H9 (cell line): ENCODE measurements around the gene DAPK2. TPM values are rescaled to one million over a fixed set of nuclear protein-coding genes. Genes with fewer than 3 reads are reported as not detected.
A peak's percentile ranks its signal among the peaks of the same experiment; 100 is the strongest.

Source experiments
- DNase-seq: peaks from one replicate; pipeline ENCODE4 v3.0.0-alpha.2; 2017
- H2AFZ ChIP-seq: one replicate; pipeline ENCODE4 v1.6.1; 2013; ENCODE audit warnings: mild to moderate bottlenecking, low read length, control low read depth, moderate library complexity
- H2AK5ac ChIP-seq: 2 replicates; pipeline ENCODE4 v1.6.1; 2013; ENCODE audit warnings: low read length, control low read depth, mixed read lengths; ENCODE audit not compliant: insufficient read length
- H2BK120ac ChIP-seq: one replicate; pipeline ENCODE4 v1.6.1; 2013; ENCODE audit warnings: low read depth, mild to moderate bottlenecking, low read length, control low read depth, inconsistent platforms; ENCODE audit not compliant: poor library complexity, severe bottlenecking
- H2BK12ac ChIP-seq: 2 replicates; pipeline ENCODE4 v1.6.1; 2013; ENCODE audit warnings: low read length, control low read depth, mixed read lengths, low read depth; ENCODE audit not compliant: insufficient read length
- H2BK15ac ChIP-seq: 2 replicates; pipeline ENCODE4 v1.6.1; 2013; ENCODE audit warnings: low read depth, low read length, control low read depth
- H2BK20ac ChIP-seq: one replicate; pipeline ENCODE4 v1.6.1; 2013; ENCODE audit warnings: low read depth, mild to moderate bottlenecking, low read length, control low read depth, inconsistent platforms; ENCODE audit not compliant: poor library complexity, severe bottlenecking
- H2BK5ac ChIP-seq: 2 replicates; pipeline ENCODE4 v1.6.1; 2013; ENCODE audit warnings: low read length, control low read depth, mixed read lengths; ENCODE audit not compliant: insufficient read length
- H3K14ac ChIP-seq: 2 replicates; pipeline ENCODE4 v1.6.1; 2013; ENCODE audit warnings: low read length, control low read depth; ENCODE audit not compliant: insufficient read depth
- H3K18ac ChIP-seq: 2 replicates; pipeline ENCODE4 v1.6.1; 2013; ENCODE audit warnings: low read depth, mild to moderate bottlenecking, mixed read lengths, low read length, control low read depth; ENCODE audit not compliant: insufficient read length
- H3K23ac ChIP-seq: 2 replicates; pipeline ENCODE4 v1.6.1; 2013; ENCODE audit warnings: low read length, control low read depth, mixed read lengths, low read depth; ENCODE audit not compliant: insufficient read length
- H3K23me2 ChIP-seq: 2 replicates; pipeline ENCODE4 v1.6.1; 2013; ENCODE audit warnings: low read depth, mild to moderate bottlenecking, mixed read lengths, low read length, control low read depth; ENCODE audit not compliant: insufficient read length, poor library complexity, severe bottlenecking
- H3K27ac ChIP-seq: 2 replicates; pipeline ENCODE4 v1.5.1; 2013; ENCODE audit warnings: low read length, control low read depth, mixed read lengths, low read depth; ENCODE audit not compliant: insufficient read length
- H3K27me3 ChIP-seq: 2 replicates; pipeline ENCODE4 v1.6.1; 2013; ENCODE audit warnings: low read length, control low read depth, inconsistent platforms; ENCODE audit not compliant: insufficient read depth
- H3K4ac ChIP-seq: 2 replicates; pipeline ENCODE4 v1.6.1; 2013; ENCODE audit warnings: low read depth, mild to moderate bottlenecking, control low read depth, inconsistent platforms, low read length, moderate library complexity
- H3K4me1 ChIP-seq: 2 replicates; pipeline ENCODE4 v1.6.1; 2013; ENCODE audit warnings: low read length, control low read depth, inconsistent platforms; ENCODE audit not compliant: insufficient read depth
- H3K4me2 ChIP-seq: 2 replicates; pipeline ENCODE4 v1.6.1; 2013; ENCODE audit warnings: low read length, control low read depth, mixed read lengths; ENCODE audit not compliant: insufficient read length, insufficient read depth
- H3K56ac ChIP-seq: 2 replicates; pipeline ENCODE4 v1.6.1; 2013; ENCODE audit warnings: low read depth, mild to moderate bottlenecking, mixed read lengths, low read length, control low read depth; ENCODE audit not compliant: insufficient read length
- H3K79me1 ChIP-seq: 2 replicates; pipeline ENCODE4 v1.6.1; 2013; ENCODE audit warnings: low read depth, mild to moderate bottlenecking, moderate library complexity, low read length, control low read depth, inconsistent platforms; ENCODE audit not compliant: insufficient read depth, poor library complexity, severe bottlenecking
- H3K79me2 ChIP-seq: 2 replicates; pipeline ENCODE4 v1.6.1; 2013; ENCODE audit warnings: low read length, control low read depth, inconsistent platforms; ENCODE audit not compliant: insufficient read depth
- H3K9ac ChIP-seq: 2 replicates; pipeline ENCODE4 v1.6.1; 2013; ENCODE audit warnings: low read length, control low read depth, mixed read lengths; ENCODE audit not compliant: insufficient read length; ENCODE audit errors: extremely low read depth
- H3K9me3 ChIP-seq: one replicate; pipeline ENCODE4 v1.6.1; 2013; ENCODE audit warnings: low read depth, low read length, inconsistent platforms; ENCODE audit not compliant: control insufficient read depth
- H3T11ph ChIP-seq: one replicate; pipeline ENCODE4 v1.6.1; 2013; ENCODE audit warnings: mild to moderate bottlenecking, low read length, control low read depth, inconsistent platforms
- H4K20me1 ChIP-seq: one replicate; pipeline ENCODE4 v1.6.1; 2013; ENCODE audit not compliant: control insufficient read depth, insufficient read length, insufficient read depth
- H4K5ac ChIP-seq: 2 replicates; pipeline ENCODE4 v1.6.1; 2013; ENCODE audit warnings: low read depth, mild to moderate bottlenecking, mixed read lengths, low read length, control low read depth; ENCODE audit not compliant: insufficient read length
- H4K8ac ChIP-seq: replicated peaks from 2 replicates; pipeline ENCODE4 v1.6.1; 2013; ENCODE audit warnings: low read length, control low read depth, mixed read lengths, low read depth; ENCODE audit not compliant: insufficient read length
- H4K91ac ChIP-seq: 2 replicates; pipeline ENCODE4 v1.6.1; 2013; ENCODE audit warnings: low read depth, mild to moderate bottlenecking, moderate library complexity, mixed read lengths, low read length, control low read depth; ENCODE audit not compliant: insufficient read length
- H3K27ac Mint-ChIP-seq, 3 experiments: 2 replicates in 2 of 3; 3 replicates in 1 of 3; pipeline ENCODE4 v1.8.0; 2020 to 2021; ENCODE audit warnings: mixed read lengths in 3 of 3, mild to moderate bottlenecking in 1 of 3, moderate library complexity in 1 of 3
- H3K27me3 Mint-ChIP-seq: 2 replicates; pipeline ENCODE4 v1.8.0; 2021; ENCODE audit warnings: low read depth, mild to moderate bottlenecking, moderate library complexity, mixed read lengths
- H3K36me3 Mint-ChIP-seq, 3 experiments: 2 replicates in 2 of 3; 3 replicates in 1 of 3; pipeline ENCODE4 v1.8.0; 2020 to 2021; ENCODE audit warnings: low read depth in 3 of 3, mixed read lengths in 3 of 3; ENCODE audit not compliant: insufficient read depth in 1 of 3
- H3K4me1 Mint-ChIP-seq, 2 experiments: 2 replicates each; pipeline ENCODE4 v1.8.0; 2020; ENCODE audit warnings: mixed read lengths in 2 of 2
- H3K4me3 Mint-ChIP-seq, 2 experiments: 2 replicates in 1 of 2; 3 replicates in 1 of 2; pipeline ENCODE4 v1.8.0; 2020 to 2021; ENCODE audit warnings: mild to moderate bottlenecking in 2 of 2, mixed read lengths in 2 of 2, moderate library complexity in 1 of 2
- H3K9me3 Mint-ChIP-seq, 2 experiments: 2 replicates in 1 of 2; 3 replicates in 1 of 2; pipeline ENCODE4 v1.8.0; 2020; ENCODE audit warnings: mild to moderate bottlenecking in 2 of 2, mixed read lengths in 2 of 2, moderate library complexity in 1 of 2
- total RNA-seq: library from RNA; stranded (reverse); gene quantifications from 2 replicates; pipeline ENCODE4 v1.2.1, GENCODE V29; 2021
- TF ChIP-seq, protein P1 (sequence below): fragments of 200-600 bp; sonication (generic); conservative IDR thresholded peaks from 3 replicates; pipeline ENCODE4 v1.8.0; 2021; ENCODE audit warnings: antibody characterized with exemption, mild to moderate bottlenecking

The DAPK2 gene
- total RNA-seq, 1 experiment from 2014 or later, result 3.5 TPM

DNA sequence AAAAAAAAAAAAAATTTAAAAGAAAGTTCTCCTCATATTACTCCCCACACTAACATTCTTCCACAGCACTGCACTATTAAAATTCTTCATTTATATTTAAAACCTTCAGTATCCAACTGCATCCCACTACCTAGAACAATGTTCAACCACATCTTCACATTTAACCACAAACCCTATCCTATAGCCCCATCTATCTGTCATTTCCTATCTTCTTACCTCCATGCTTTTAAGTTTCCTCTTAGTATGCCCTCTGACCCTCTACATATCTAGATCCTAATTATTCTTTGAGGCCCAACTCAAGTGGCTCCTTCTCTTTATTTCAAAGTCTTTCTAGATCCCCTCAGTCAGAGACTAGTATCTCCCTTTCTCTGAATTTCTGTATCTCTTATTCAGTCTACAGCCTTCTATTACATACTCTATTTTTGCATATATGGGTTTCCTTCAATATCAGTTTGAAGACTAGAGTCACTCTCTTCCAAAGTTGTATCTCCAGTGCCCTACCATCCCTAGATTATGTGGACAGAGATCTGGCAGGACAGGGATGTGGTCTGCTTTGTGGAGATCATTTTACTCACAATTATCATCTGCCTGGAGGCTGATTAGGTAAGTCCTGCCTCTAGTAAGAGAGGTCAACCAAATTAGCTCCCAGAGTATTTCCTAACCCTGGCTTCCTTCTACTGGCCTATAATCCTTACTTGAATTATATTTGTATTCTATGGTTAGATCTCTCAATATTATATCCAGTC, 46.0 kb upstream of the DAPK2 start:
- no peak overlapping the region for H3K9ac ChIP-seq
- Mint-ChIP-seq H3K27me3 (no peaks in the 10 kb centered on the region), H3K36me3 (peaks cover 25 to 31% (median 28%) of the 10 kb centered on the region in 3 experiments), H3K9me3 (no peaks in the 10 kb centered on the region), H3K4me3 (peak overlapping the region; percentile 99), H3K27ac (peak overlapping the region in 2 of 3 experiments; percentile 99 to 100; a peak in 3 of 7 replicates), H3K4me1 (peaks cover 26 to 36% of the 10 kb centered on the region in 2 experiments)
- no peak overlapping the region for H2BK20ac ChIP-seq
- H2BK15ac ChIP-seq, result no peak overlapping the region
- TF ChIP-seq, protein P1, sequence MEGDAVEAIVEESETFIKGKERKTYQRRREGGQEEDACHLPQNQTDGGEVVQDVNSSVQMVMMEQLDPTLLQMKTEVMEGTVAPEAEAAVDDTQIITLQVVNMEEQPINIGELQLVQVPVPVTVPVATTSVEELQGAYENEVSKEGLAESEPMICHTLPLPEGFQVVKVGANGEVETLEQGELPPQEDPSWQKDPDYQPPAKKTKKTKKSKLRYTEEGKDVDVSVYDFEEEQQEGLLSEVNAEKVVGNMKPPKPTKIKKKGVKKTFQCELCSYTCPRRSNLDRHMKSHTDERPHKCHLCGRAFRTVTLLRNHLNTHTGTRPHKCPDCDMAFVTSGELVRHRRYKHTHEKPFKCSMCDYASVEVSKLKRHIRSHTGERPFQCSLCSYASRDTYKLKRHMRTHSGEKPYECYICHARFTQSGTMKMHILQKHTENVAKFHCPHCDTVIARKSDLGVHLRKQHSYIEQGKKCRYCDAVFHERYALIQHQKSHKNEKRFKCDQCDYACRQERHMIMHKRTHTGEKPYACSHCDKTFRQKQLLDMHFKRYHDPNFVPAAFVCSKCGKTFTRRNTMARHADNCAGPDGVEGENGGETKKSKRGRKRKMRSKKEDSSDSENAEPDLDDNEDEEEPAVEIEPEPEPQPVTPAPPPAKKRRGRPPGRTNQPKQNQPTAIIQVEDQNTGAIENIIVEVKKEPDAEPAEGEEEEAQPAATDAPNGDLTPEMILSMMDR, result peak; percentile 46; the same call in 1 of the 3 replicates
- no peak overlapping the region for H3K23ac ChIP-seq
- no peaks in the 10 kb centered on the region for H3K9me3 ChIP-seq
- no peak overlapping the region for H3K56ac ChIP-seq
- no peak overlapping the region for H3K18ac ChIP-seq
- DNase-seq, result no peak
- H3K27me3 ChIP-seq, result no peaks in the 10 kb centered on the region
- no peak overlapping the region for H2AFZ ChIP-seq
- no peaks in the 10 kb centered on the region; the same call in 1 of the 2 replicates for H3K79me2 ChIP-seq
- no peak overlapping the region for H2BK120ac ChIP-seq
- H3K4ac ChIP-seq, result no peak overlapping the region
- peak overlapping the region; percentile 92 for H3K4me2 ChIP-seq
- H3K27ac ChIP-seq, result no peak overlapping the region
- no peak overlapping the region for H2BK5ac ChIP-seq
- no peak overlapping the region for H4K91ac ChIP-seq
- no peak overlapping the region for H4K5ac ChIP-seq
- H2BK12ac ChIP-seq, result no peak overlapping the region
- no peak overlapping the region for H3K14ac ChIP-seq
- H3K4me1 ChIP-seq, result no peaks in the 10 kb centered on the region
- no peak overlapping the region for H4K8ac ChIP-seq
- H3K23me2 ChIP-seq, result peaks cover 12% of the 10 kb centered on the region
- H3T11ph ChIP-seq, result no peak overlapping the region
- no peaks in the 10 kb centered on the region for H4K20me1 ChIP-seq
- no peak overlapping the region for H2AK5ac ChIP-seq
- peaks cover 5% of the 10 kb centered on the region for H3K79me1 ChIP-seq
